Chondrocyte (in vitro differentiated cells): ENCODE results near the gene CLPSL1. TPM values are rescaled to one million over a fixed set of nuclear protein-coding genes. Genes with fewer than 3 reads are reported as not detected.

Source experiments
- DNase-seq: peaks from one replicate; pipeline ENCODE4 v3.0.0; 2021; ENCODE audit warnings: mixed read lengths, low spot score
- H3K27ac Mint-ChIP-seq: one replicate; pipeline ENCODE4 v1.8.0; 2021; ENCODE audit warnings: mild to moderate bottlenecking, moderate library complexity, mixed read lengths; ENCODE audit not compliant: unreplicated experiment
- H3K27me3 Mint-ChIP-seq: 2 replicates; pipeline ENCODE4 v1.8.0; 2021; ENCODE audit warnings: low read depth, mixed read lengths
- H3K36me3 Mint-ChIP-seq: 2 replicates; pipeline ENCODE4 v1.8.0; 2021; ENCODE audit warnings: low read depth, mixed read lengths
- H3K4me1 Mint-ChIP-seq: 2 replicates; pipeline ENCODE4 v1.8.0; 2021; ENCODE audit warnings: low read depth, mild to moderate bottlenecking, mixed read lengths
- H3K4me3 Mint-ChIP-seq: one replicate; pipeline ENCODE4 v1.8.0; 2021; ENCODE audit warnings: mild to moderate bottlenecking, moderate library complexity, mixed read lengths; ENCODE audit not compliant: unreplicated experiment
- H3K9me3 Mint-ChIP-seq: 2 replicates; pipeline ENCODE4 v1.8.0; 2021; ENCODE audit warnings: low read depth, mixed read lengths
- CTCF ChIP-seq: fragments of 200-600 bp; sonication (generic); IDR thresholded peaks from 2 replicates; pipeline ENCODE4 v1.5.0; 2021; ENCODE audit warnings: antibody characterized with exemption, mild to moderate bottlenecking, moderate library complexity
- total RNA-seq: library from RNA; stranded (reverse); gene quantifications from 3 replicates; pipeline ENCODE4 v1.2.1, GENCODE V29; 2021

Gene CLPSL1
- total RNA-seq, 1 donor from 2014 or later: not detected

- Mint-ChIP-seq H3K4me3 (no peak overlapping the region), H3K9me3 (peaks cover 4% of the 10 kb centered on the region), H3K36me3 (peaks cover under 1% of the 10 kb centered on the region), H3K4me1 (peaks cover 4% of the 10 kb centered on the region), H3K27ac (no peak overlapping the region), H3K27me3 (peaks cover 2% of the 10 kb centered on the region)
- no peak for TF ChIP-seq CTCF
- DNase-seq: no peak
These were observed 38.0 kb upstream of the CLPSL1 start for GRCh38 chr6:35742842-35743241.

- Mint-ChIP-seq H3K27ac (no peak overlapping the region), H3K27me3 (peaks cover 2% of the 10 kb centered on the region), H3K4me3 (no peak overlapping the region), H3K36me3 (peaks cover 3% of the 10 kb centered on the region), H3K4me1 (no peaks in the 10 kb centered on the region), H3K9me3 (peaks cover 7% of the 10 kb centered on the region)
- no peak for DNase-seq
- no peak for TF ChIP-seq CTCF
These were observed 35.3 kb upstream of the CLPSL1 start for GRCh38 chr6:35745509-35745908.

- no peak overlapping the region for H3K27ac Mint-ChIP-seq
- H3K36me3 Mint-ChIP-seq: peaks cover 3% of the 10 kb centered on the region
- H3K4me3 Mint-ChIP-seq: no peak overlapping the region
- peaks cover 2% of the 10 kb centered on the region for H3K27me3 Mint-ChIP-seq
- peaks cover 7% of the 10 kb centered on the region for H3K9me3 Mint-ChIP-seq
- no peaks in the 10 kb centered on the region for H3K4me1 Mint-ChIP-seq
- DNase-seq: no peak
- no peak for TF ChIP-seq CTCF
These were observed 34.3 kb upstream of the CLPSL1 start for GRCh38 chr6:35746516-35746915.

GRCh38 chr6:35747877-35748276 is 32.9 kb upstream of the CLPSL1 start:
- Mint-ChIP-seq H3K4me3 (no peak overlapping the region), H3K36me3 (peaks cover 3% of the 10 kb centered on the region), H3K9me3 (peaks cover 7% of the 10 kb centered on the region), H3K27ac (no peak overlapping the region), H3K27me3 (peaks cover 4% of the 10 kb centered on the region), H3K4me1 (no peaks in the 10 kb centered on the region)
- no peak for DNase-seq
- no peak for TF ChIP-seq CTCF

GRCh38 chr6:35750557-35750956 is 30.3 kb upstream of the CLPSL1 start:
- H3K9me3 Mint-ChIP-seq: peaks cover 7% of the 10 kb centered on the region
- no peak for TF ChIP-seq CTCF
- peaks cover 4% of the 10 kb centered on the region for H3K27me3 Mint-ChIP-seq
- H3K4me1 Mint-ChIP-seq: peaks cover 8% of the 10 kb centered on the region
- H3K36me3 Mint-ChIP-seq: peaks cover 3% of the 10 kb centered on the region
- H3K27ac Mint-ChIP-seq: no peak overlapping the region
- no peak overlapping the region for H3K4me3 Mint-ChIP-seq
- no peak for DNase-seq
